SK-N-SH (cell line): ENCODE data around the gene TMEM232. TPM values are rescaled to one million over a fixed set of nuclear protein-coding genes. Genes with fewer than 3 reads are reported as not detected.
A peak's percentile ranks its signal among the peaks of the same experiment; 100 is the strongest.

Source experiments
- CTCF ChIA-PET: fragments of 300-600, 350-600 bp; formaldehyde crosslinking; extraction: SDS; loops from one replicate; lab custom pipeline; 2021; lab: Yijun Ruan, JAX
- POLR2A ChIA-PET: fragments of 350-600 bp; sonication (Branson Sonifier 250); formaldehyde crosslinking; extraction: SDS; loops from one replicate; lab custom pipeline; 2020; ENCODE audit warnings: antibody characterized with exemption, inconsistent platforms; lab: Yijun Ruan, JAX
- DNase-seq: peaks from one replicate; pipeline ENCODE4 v3.0.0; 2012
- H2AFZ ChIP-seq: fragments of 200-600 bp; sonication (generic); 2 replicates; pipeline ENCODE4 v1.8.1; 2016; ENCODE audit warnings: antibody characterized with exemption, mild to moderate bottlenecking, low read depth
- H3F3A ChIP-seq: fragments of 200-600 bp; sonication (generic); replicated peaks from 2 replicates; pipeline ENCODE3; 2016; ENCODE audit warnings: antibody characterized with exemption, mild to moderate bottlenecking; ENCODE audit not compliant: insufficient read depth
- H3K27ac ChIP-seq, 2 experiments: fragments of 200-500 bp in 1 of 2; fragments of 200-600 bp in 1 of 2; sonication (Bioruptor generic) in 1 of 2; sonication (generic), shearing (Covaris generic) in 1 of 2; 2 replicates each; pipeline versions ENCODE4 v1.5.1 to v1.6.1; 2014 to 2016; ENCODE audit warnings: low read depth in 2 of 2, inconsistent platforms in 1 of 2, low read length in 1 of 2, mild to moderate bottlenecking in 1 of 2, mixed read lengths in 1 of 2
- H3K27me3 ChIP-seq: fragments of 200-600 bp; sonication (generic), shearing (Covaris generic); 2 replicates; pipeline ENCODE4 v1.6.1; 2016; ENCODE audit warnings: mixed run types; ENCODE audit not compliant: insufficient read depth
- H3K36me3 ChIP-seq, 2 experiments: fragments of 200-500 bp in 1 of 2; fragments of 200-600 bp in 1 of 2; sonication (Bioruptor generic) in 1 of 2; sonication (generic) in 1 of 2; replicated peaks in 1 of 2; 2 replicates each; pipeline versions ENCODE3 to v1.5.1; 2014 to 2016; ENCODE audit warnings: low read length in 1 of 2, mild to moderate bottlenecking in 1 of 2; ENCODE audit not compliant: insufficient read depth in 2 of 2, control insufficient read depth in 1 of 2
- H3K4me1 ChIP-seq, 2 experiments: fragments of 200-500 bp in 1 of 2; fragments of 200-600 bp in 1 of 2; sonication (Bioruptor generic) in 1 of 2; sonication (generic), shearing (Covaris generic) in 1 of 2; 2 replicates each; pipeline versions ENCODE4 v1.5.1 to v1.6.1; 2014 to 2016; ENCODE audit warnings: low read depth in 1 of 2, low read length in 1 of 2, mixed run types in 1 of 2; ENCODE audit not compliant: insufficient read depth in 2 of 2, control insufficient read depth in 1 of 2
- H3K4me2 ChIP-seq: fragments of 200-600 bp; sonication (generic), shearing (Covaris generic); 2 replicates; pipeline ENCODE4 v1.6.1; 2017; ENCODE audit warnings: mixed run types
- H3K4me3 ChIP-seq, 2 experiments: fragments of 200-500 bp in 1 of 2; fragments of 200-600 bp in 1 of 2; sonication (Bioruptor generic) in 1 of 2; sonication (generic), shearing (Covaris generic) in 1 of 2; 2 replicates each; pipeline versions ENCODE4 v1.5.1 to v1.8.1; 2014 to 2016; ENCODE audit warnings: low read depth in 2 of 2, inconsistent platforms in 1 of 2, low read length in 1 of 2, mild to moderate bottlenecking in 1 of 2, mixed read lengths in 1 of 2, moderate library complexity in 1 of 2
- H3K79me2 ChIP-seq: fragments of 200-600 bp; sonication (generic); 2 replicates; pipeline ENCODE4 v1.8.1; 2017; ENCODE audit warnings: mild to moderate bottlenecking; ENCODE audit not compliant: insufficient read depth
- H3K9ac ChIP-seq: fragments of 200-600 bp; sonication (generic); 2 replicates; pipeline ENCODE4 v1.6.1; 2017; ENCODE audit warnings: mixed run types
- H3K9me2 ChIP-seq: fragments of 200-600 bp; sonication (generic); 2 replicates; pipeline ENCODE4 v1.6.1; 2017; ENCODE audit warnings: mixed run types
- H3K9me3 ChIP-seq: fragments of 200-600 bp; sonication (generic); 2 replicates; pipeline ENCODE4 v1.6.1; 2017; ENCODE audit warnings: mixed run types, mild to moderate bottlenecking, moderate library complexity
- H4K20me1 ChIP-seq: fragments of 200-600 bp; sonication (generic); 2 replicates; pipeline ENCODE4 v1.6.1; 2017; ENCODE audit warnings: mild to moderate bottlenecking, mixed run types; ENCODE audit not compliant: insufficient read depth
- CTCF ChIP-seq: fragments of 200-600 bp; sonication (generic); IDR thresholded peaks from 2 replicates; pipeline ENCODE4 v1.6.1; 2017; ENCODE audit warnings: antibody characterized with exemption, mild to moderate bottlenecking, moderate library complexity
- EZH2phosphoT487 ChIP-seq: fragments of 200-600 bp; sonication (generic); IDR thresholded peaks from 2 replicates; pipeline ENCODE4 v1.6.1; 2017; ENCODE audit warnings: low read depth, mixed run types, mild to moderate bottlenecking, antibody characterized with exemption, moderate library complexity, borderline replicate concordance
- FOSL2 ChIP-seq: IDR thresholded peaks from 2 replicates; pipeline ENCODE4 v1.4.0; 2012; ENCODE audit warnings: low read depth, mild to moderate bottlenecking, moderate library complexity, borderline replicate concordance
- GATA2 ChIP-seq: sonication (generic); formaldehyde crosslinking; IDR thresholded peaks from 2 replicates; pipeline ENCODE4 v1.5.0; 2020; ENCODE audit warnings: mild to moderate bottlenecking, missing genetic modification reagents
- POLR2AphosphoS5 ChIP-seq: IDR thresholded peaks from 2 replicates; pipeline ENCODE4 v1.6.1; 2012; ENCODE audit warnings: low read depth, low read length
- RAD21 ChIP-seq: IDR thresholded peaks from 2 replicates; pipeline ENCODE4 v1.6.1; 2012; ENCODE audit warnings: mild to moderate bottlenecking, low read length
- RCOR1 ChIP-seq: fragments of 150-350 bp; IDR thresholded peaks from 2 replicates; pipeline ENCODE4 v1.6.1; 2017; ENCODE audit warnings: antibody characterized with exemption, low read length
- RFX5 ChIP-seq: IDR thresholded peaks from 2 replicates; pipeline ENCODE4 v1.6.1; 2012; ENCODE audit warnings: mild to moderate bottlenecking, improper control_type of control experiment, low read length
- RXRA ChIP-seq: IDR thresholded peaks from 2 replicates; pipeline ENCODE4 v1.4.0; 2012; ENCODE audit warnings: low read depth, mild to moderate bottlenecking, borderline replicate concordance
- SIN3A ChIP-seq: IDR thresholded peaks from 2 replicates; pipeline ENCODE4 v1.6.1; 2012; ENCODE audit warnings: low read depth, mild to moderate bottlenecking, low read length, moderate library complexity, borderline replicate concordance
- TAF1 ChIP-seq: IDR thresholded peaks from 2 replicates; pipeline ENCODE4 v1.6.1; 2012; ENCODE audit warnings: low read depth, mild to moderate bottlenecking, low read length, moderate library complexity, borderline replicate concordance
- TEAD4 ChIP-seq: IDR thresholded peaks from 2 replicates; pipeline ENCODE4 v1.4.0; 2012; ENCODE audit warnings: mild to moderate bottlenecking, borderline replicate concordance; ENCODE audit not compliant: insufficient read depth
- USF2 ChIP-seq: fragments of 150-350 bp; IDR thresholded peaks from 2 replicates; pipeline ENCODE4 v1.6.1; 2017; ENCODE audit warnings: antibody characterized with exemption, low read length, low read depth, borderline replicate concordance
- WGBS: methylation state at CpG from one replicate; pipeline ENCODE4 v1.1.6; 2017; ENCODE audit warnings: low lambda C conversion rate; 5-methylcytosine and 5-hydroxymethylcytosine counted together
- polyA plus RNA-seq, 3 experiments: library from polyadenylated mRNA; depleted of rRNA; stranded (reverse); fragments of >200 nt; gene quantifications; 2 replicates each; pipeline ENCODE4 v1.2.3, GENCODE V29; 2012
- TF ChIP-seq, protein P1 (sequence below): IDR thresholded peaks from 2 replicates; pipeline ENCODE4 v1.4.0; 2012; ENCODE audit warnings: low read depth, borderline replicate concordance
- TF ChIP-seq, protein P2 (sequence below): IDR thresholded peaks from 2 replicates; pipeline ENCODE4; 2012
- TF ChIP-seq, protein P3 (sequence below): IDR thresholded peaks from 2 replicates; pipeline ENCODE4 v1.4.0; 2012; ENCODE audit warnings: low read depth
- TF ChIP-seq, protein P4 (sequence below): IDR thresholded peaks from 2 replicates; pipeline ENCODE4 v1.6.1; 2012; ENCODE audit warnings: mild to moderate bottlenecking, low read depth, low read length, moderate library complexity

Gene TMEM232
- polyA plus RNA-seq, 1 of the 3 experiments (the other 2 are of a cell fraction): 0.66 TPM

DNA sequence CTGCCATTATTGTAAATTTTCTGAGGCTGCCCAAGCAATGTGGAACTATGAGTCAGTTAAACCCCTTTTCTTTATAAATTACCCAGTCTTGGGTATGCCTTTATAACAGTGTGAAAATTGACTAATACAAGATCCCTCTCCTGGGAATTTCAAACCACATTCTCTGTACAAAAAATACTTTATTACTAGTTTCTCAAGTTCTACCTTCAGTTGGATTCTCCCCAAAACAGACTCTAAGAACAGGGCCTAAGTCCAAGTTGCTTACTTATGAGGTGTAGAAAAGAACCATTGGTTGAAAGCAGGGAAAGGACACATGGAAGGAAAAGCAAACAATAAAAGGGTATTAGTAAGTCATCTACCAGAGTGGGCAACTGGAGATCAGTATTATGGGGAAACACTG is 343.2 kb downstream of the TMEM232 start (continued):
- TF ChIP-seq TEAD4: no peak
- TF ChIP-seq, protein P1, sequence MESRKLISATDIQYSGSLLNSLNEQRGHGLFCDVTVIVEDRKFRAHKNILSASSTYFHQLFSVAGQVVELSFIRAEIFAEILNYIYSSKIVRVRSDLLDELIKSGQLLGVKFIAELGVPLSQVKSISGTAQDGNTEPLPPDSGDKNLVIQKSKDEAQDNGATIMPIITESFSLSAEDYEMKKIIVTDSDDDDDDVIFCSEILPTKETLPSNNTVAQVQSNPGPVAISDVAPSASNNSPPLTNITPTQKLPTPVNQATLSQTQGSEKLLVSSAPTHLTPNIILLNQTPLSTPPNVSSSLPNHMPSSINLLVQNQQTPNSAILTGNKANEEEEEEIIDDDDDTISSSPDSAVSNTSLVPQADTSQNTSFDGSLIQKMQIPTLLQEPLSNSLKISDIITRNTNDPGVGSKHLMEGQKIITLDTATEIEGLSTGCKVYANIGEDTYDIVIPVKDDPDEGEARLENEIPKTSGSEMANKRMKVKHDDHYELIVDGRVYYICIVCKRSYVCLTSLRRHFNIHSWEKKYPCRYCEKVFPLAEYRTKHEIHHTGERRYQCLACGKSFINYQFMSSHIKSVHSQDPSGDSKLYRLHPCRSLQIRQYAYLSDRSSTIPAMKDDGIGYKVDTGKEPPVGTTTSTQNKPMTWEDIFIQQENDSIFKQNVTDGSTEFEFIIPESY: no peak
- no peak for TF ChIP-seq FOSL2
- TF ChIP-seq, protein P2, sequence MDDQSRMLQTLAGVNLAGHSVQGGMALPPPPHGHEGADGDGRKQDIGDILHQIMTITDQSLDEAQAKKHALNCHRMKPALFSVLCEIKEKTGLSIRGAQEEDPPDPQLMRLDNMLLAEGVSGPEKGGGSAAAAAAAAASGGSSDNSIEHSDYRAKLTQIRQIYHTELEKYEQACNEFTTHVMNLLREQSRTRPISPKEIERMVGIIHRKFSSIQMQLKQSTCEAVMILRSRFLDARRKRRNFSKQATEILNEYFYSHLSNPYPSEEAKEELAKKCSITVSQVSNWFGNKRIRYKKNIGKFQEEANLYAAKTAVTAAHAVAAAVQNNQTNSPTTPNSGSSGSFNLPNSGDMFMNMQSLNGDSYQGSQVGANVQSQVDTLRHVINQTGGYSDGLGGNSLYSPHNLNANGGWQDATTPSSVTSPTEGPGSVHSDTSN: no peak
- no peak for TF ChIP-seq SIN3A

GRCh38 chr5:110377943-110378342 is 348.5 kb downstream of the TMEM232 start:
- DNase-seq: no peak
- ChIA-PET CTCF (interaction anchor here (1.2 kb wide), 1 partner anchor 29 kb away, joined by 4 read pairs; no protein-coding TSS in a partner anchor), POLR2A (no interaction called here)
- Histone ChIP-seq H3K27ac (peak overlapping the region; percentile 88 to 91), H2AFZ (no peak overlapping the region), H3K79me2 (no peaks in the 10 kb centered on the region), H3F3A (peaks cover 22% of the 10 kb centered on the region), H3K9ac (peak overlapping the region; percentile 32; the same call in 1 of the 2 replicates), H3K4me1 (peaks cover 0 to 22% of the 10 kb centered on the region in 2 experiments), H3K36me3 (no peaks in the 10 kb centered on the region), H3K27me3 (no peaks in the 10 kb centered on the region), H3K4me3 (no peak overlapping the region; a peak in 1 of 4 replicates), H3K9me3 (no peaks in the 10 kb centered on the region), H4K20me1 (no peaks in the 10 kb centered on the region), H3K9me2 (no peaks in the 10 kb centered on the region), H3K4me2 (peak overlapping the region; percentile 35; the same call in 1 of the 2 replicates)
- WGBS: 14% methylated on average over 1 of the region's 1 CpG
- TF ChIP-seq RAD21: no peak
- no peak for TF ChIP-seq GATA2 (CRISPR knock-in tag)
- TF ChIP-seq TAF1: peak; percentile 37; the same call in 1 of the 2 replicates
- no peak for TF ChIP-seq USF2
- TF ChIP-seq, protein P3, sequence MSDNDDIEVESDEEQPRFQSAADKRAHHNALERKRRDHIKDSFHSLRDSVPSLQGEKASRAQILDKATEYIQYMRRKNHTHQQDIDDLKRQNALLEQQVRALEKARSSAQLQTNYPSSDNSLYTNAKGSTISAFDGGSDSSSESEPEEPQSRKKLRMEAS: no peak
- no peak for TF ChIP-seq RFX5
- TF ChIP-seq, protein P4, sequence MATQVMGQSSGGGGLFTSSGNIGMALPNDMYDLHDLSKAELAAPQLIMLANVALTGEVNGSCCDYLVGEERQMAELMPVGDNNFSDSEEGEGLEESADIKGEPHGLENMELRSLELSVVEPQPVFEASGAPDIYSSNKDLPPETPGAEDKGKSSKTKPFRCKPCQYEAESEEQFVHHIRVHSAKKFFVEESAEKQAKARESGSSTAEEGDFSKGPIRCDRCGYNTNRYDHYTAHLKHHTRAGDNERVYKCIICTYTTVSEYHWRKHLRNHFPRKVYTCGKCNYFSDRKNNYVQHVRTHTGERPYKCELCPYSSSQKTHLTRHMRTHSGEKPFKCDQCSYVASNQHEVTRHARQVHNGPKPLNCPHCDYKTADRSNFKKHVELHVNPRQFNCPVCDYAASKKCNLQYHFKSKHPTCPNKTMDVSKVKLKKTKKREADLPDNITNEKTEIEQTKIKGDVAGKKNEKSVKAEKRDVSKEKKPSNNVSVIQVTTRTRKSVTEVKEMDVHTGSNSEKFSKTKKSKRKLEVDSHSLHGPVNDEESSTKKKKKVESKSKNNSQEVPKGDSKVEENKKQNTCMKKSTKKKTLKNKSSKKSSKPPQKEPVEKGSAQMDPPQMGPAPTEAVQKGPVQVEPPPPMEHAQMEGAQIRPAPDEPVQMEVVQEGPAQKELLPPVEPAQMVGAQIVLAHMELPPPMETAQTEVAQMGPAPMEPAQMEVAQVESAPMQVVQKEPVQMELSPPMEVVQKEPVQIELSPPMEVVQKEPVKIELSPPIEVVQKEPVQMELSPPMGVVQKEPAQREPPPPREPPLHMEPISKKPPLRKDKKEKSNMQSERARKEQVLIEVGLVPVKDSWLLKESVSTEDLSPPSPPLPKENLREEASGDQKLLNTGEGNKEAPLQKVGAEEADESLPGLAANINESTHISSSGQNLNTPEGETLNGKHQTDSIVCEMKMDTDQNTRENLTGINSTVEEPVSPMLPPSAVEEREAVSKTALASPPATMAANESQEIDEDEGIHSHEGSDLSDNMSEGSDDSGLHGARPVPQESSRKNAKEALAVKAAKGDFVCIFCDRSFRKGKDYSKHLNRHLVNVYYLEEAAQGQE: no peak
- peak; percentile 66; the same call in 1 of the 2 replicates for TF ChIP-seq SIN3A
- no peak for TF ChIP-seq EZH2phosphoT487
- no peak for TF ChIP-seq CTCF
- TF ChIP-seq POLR2AphosphoS5: peak; percentile 69
- peak; percentile 84 for TF ChIP-seq TEAD4
- TF ChIP-seq, protein P1: no peak
- no peak for TF ChIP-seq RCOR1
- peak; percentile 22; the same call in 1 of the 2 replicates for TF ChIP-seq RXRA
